OCI-LY1 (cell line): Measurements from ENCODE around the gene JAG1.

ENCODE experiments used
- CTCF ChIP-seq: fragments of 200-600 bp; sonication (generic), shearing (Covaris generic); IDR thresholded peaks from 2 replicates; pipeline ENCODE4 v1.5.1; 2017; ENCODE audit warnings: mild to moderate bottlenecking, antibody characterized with exemption, low read length, moderate library complexity, mixed read lengths
- EZH2 ChIP-seq: fragments of 200-600 bp; sonication (generic), shearing (Covaris generic); IDR thresholded peaks from 2 replicates; pipeline ENCODE4 v1.8.0; 2017; ENCODE audit warnings: borderline replicate concordance, mixed run types, mild to moderate bottlenecking, antibody characterized with exemption, low read length, moderate library complexity, mixed read lengths

DNA sequence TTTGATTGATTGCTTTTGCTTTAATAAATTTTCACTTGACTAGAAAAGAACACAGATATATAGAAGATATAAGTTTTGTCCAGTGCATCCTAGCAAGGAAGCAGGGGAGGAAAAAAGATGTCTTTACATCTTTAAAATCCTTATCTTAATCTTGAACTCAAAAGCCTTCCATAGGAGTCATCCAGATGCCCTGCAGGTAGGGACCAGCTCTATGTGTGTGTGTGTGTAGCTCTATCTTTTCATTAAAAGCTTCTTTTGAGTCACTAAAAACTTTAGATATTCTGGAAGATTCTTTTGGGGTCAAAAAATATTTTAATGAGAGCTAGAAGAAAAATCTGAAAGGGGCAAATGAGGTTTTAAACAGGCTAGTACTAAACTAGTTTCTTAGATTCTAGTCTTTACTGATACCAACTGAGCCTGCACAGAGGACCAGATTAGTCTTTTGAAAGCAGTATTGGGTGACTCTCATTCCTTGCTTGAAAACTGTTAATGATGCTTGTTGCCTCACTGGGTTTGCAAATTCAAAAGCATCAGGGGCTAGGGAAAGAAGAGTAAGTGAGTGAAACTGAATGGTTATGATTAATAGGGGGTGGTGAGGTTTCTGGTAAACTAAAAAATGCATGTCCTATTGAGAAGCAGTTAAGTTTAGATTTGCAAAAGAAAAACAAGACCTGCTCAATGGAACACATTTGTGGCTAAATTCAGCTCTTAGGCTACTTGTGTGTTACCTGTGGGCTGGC is 40.6 kb upstream of the JAG1 start:
- TF ChIP-seq EZH2 (no peak), CTCF (no peak)
